ELR (cell line): ENCODE data around the gene SLC27A5.
"Not testable (repeated sequence)": the region's sequence is repeated elsewhere in the genome, so short reads cannot be mapped to it uniquely, and the experiment has no call there.

ENCODE experiments used
- DNase-seq: peaks from one replicate; pipeline ENCODE4 v3.0.0-alpha.2; 2015; ENCODE audit warnings: low read depth

SLC27A5 gene

GRCh38 chr19:58468216-58468839 lies 43.5 kb downstream of the SLC27A5 start:
- DNase-seq, result peak; percentile 17

DNA sequence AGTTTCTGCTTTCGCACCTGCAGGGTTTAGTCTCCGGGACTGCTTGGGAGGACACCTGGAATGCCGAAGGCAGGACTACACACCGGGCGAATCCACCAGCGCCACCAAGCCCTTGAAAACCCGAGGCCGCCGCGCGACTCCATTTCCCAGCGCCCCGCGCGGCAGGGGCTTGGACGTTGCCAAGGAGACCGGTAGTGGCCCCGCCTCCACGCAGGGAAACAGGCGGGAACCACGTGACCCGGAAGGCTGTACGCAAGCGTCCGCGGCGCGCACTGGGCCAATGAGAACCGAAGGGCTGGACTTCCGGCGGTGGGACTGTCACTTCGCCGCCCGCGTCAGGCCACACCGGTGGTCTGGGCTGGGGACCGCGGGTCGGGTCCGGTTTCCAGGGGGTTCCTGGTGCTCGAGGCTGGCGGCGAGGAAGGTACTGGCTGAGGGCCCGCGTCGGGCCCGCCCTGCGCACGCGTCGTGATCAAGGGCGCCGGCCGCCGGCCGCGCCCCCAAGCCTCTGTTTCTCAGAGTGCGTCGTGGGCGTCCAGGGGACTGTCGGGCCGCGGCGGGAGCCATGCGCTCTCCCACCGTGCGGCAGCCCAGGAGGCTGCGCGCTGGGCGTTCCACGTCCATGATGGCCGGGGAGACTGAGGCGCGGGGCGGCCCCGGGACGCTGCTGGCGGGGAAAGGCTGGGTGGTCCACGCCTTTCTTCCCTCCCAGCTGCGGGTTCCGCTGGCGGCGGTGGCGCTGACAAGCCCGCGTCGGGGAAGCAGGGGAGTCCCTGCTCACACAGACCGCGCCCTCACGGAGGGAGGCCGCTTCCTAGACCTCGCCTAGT lies 44.8 kb downstream of the SLC27A5 start, which contains the start of gene ZNF324:
Gene ZNF324, plus strand, starts transcription at position 321 of the 830 bp plus-strand sequence. CDS start 2,106 bp downstream, outside the sequence.
- peak; percentile 95 for DNase-seq

GRCh38 chr19:58466089-58466759 lies 45.6 kb downstream of the SLC27A5 start:
- DNase-seq, result no peak

DNA sequence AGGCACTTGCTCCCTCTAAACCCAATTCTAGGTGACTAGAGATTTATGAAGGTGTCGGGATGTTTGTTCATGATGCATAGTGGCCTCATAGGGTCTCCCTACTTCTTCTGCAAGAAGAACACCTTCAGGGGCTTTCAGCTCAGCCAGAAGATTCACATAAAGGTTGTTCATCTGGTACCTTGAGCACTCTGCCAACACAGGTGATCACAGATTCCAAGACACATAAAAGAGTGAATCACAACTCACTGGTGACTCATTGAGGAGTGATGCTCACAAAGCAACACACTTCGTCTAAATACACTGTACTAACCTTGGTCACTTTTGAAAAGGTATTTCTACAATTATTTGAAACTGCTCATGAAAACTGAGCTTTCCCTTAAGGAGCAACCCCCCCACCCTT lies 51.8 kb downstream of the SLC27A5 start:
- DNase-seq, result no peak

DNA sequence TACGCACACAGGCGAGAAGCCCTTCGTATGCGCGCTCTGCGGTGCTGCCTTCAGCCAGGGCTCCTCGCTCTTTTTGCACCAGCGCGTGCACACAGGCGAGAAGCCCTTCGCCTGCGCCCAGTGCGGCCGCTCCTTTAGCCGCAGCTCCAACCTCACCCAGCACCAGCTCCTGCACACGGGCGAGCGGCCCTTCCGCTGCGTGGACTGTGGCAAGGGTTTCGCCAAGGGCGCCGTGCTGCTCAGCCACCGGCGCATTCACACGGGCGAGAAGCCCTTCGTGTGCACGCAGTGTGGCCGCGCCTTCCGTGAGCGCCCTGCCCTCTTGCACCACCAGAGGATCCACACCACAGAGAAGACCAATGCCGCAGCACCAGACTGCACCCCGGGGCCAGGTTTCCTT lies 55.7 kb downstream of the SLC27A5 start:
- no peak for DNase-seq

- no peak for DNase-seq
Observed at GRCh38 chr19:58455306-58455705, 56.5 kb downstream of the SLC27A5 start.

- no peak for DNase-seq
Observed at GRCh38 chr19:58453743-58454142, 58.0 kb downstream of the SLC27A5 start.

- peak; percentile 93 for DNase-seq
Observed at GRCh38 chr19:58451358-58452101, 60.3 kb downstream of the SLC27A5 start, which contains the start of gene ZNF324B. ZNF324B (plus strand) TSS chr19:58451622; CDS start chr19:58453702, 2,080 bp downstream.

- no peak for DNase-seq
Observed at GRCh38 chr19:58450856-58451357, 60.9 kb downstream of the SLC27A5 start.

- not testable (repeated sequence) for DNase-seq
Observed at GRCh38 chr19:58449980-58450379, 61.8 kb downstream of the SLC27A5 start.

GRCh38 chr19:58448860-58449259 lies 62.9 kb downstream of the SLC27A5 start:
- DNase-seq, result not testable (repeated sequence)
